ENCODE results near the gene PYGO2. TPM values are rescaled to one million over a fixed set of nuclear protein-coding genes. Genes with fewer than 3 reads are reported as not detected.

The PYGO2 gene
- total RNA-seq, 1 donor: 28.9 TPM

DNA sequence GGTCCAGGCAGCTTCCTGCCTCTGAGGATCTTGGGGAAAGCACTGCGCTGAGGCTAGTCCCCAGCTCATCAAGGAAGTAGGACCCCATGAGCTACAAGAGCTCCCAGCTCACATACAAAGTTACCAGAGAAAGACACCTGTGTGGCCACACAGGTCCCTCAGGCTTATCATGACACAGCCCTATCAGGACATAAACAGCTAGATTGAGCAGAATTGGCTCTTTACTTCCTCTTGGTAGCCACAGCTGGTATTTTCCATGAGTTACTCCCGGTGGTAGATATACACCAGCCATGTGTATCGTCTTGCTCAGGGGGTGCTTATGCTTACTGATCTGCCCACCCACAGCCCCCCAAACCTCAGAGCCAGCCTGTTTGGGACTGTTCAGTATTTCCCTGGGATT, 33.0 kb upstream of the PYGO2 start:
- no peak overlapping the region for H3K4me3 ChIP-seq (ENCODE audit: low read depth, low read length)
- DNase-seq (ENCODE audit: low read depth): no peak
- no peak for TF ChIP-seq CTCF (IDR thresholded peaks at IDR 0.05; ENCODE audit: insufficient read depth, low read depth, low read length)

- no peak for TF ChIP-seq CTCF (IDR thresholded peaks at IDR 0.05; ENCODE audit: insufficient read depth, low read depth, low read length)
- no peak for DNase-seq (ENCODE audit: low read depth)
- H3K4me3 ChIP-seq (ENCODE audit: low read depth, low read length): no peak overlapping the region
Observed at GRCh38 chr1:154994269-154994587, 32.6 kb upstream of the PYGO2 start.

DNA sequence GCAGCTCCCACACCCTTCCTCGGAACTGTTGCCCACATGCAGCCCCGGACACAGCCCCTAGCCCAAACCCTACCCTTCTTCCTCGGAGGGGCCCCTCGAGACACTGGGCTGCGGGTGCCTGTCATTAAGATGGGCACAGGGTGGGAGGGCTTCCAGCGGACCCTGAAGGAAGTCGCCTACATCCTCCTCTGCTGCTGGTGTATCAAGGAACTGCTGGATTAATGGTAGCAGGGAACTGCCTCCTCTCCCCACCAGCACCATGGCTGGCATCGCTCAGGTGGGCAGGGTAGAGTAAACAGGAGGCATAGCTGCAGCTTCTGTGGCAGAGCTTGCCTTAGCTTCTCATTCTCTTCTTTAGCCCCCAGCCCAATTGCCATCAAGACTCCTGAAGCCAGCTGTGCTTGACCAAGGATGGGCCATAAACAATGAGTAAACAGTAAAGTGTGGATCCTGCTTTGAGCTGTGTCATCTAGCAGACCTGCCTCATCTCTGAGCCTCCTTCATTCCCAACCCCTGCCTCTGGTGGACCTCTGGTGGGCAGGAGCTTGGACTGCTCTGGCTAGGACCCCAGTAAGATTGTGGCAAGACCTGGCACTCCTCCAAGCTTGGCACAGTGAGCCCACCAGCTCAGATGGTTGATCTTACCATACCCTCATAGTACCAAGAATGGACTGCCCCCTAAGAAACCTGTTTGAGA, 32.1 kb upstream of the PYGO2 start, which contains the start of gene LENEP:
LENEP (plus strand) TSS at position 15 of the 697 bp plus-strand sequence; CDS start at position 37, 22 bp downstream.
- no peak for TF ChIP-seq CTCF (IDR thresholded peaks at IDR 0.05; ENCODE audit: insufficient read depth, low read depth, low read length)
- H3K4me3 ChIP-seq (ENCODE audit: low read depth, low read length): no peak within 1 kb of the TSS
- no peak for DNase-seq (ENCODE audit: low read depth)

GRCh38 chr1:154992721-154993571, 31.4 kb upstream of the PYGO2 start:
- peak; percentile 35 for DNase-seq (ENCODE audit: low read depth)
- peak; percentile 22 for TF ChIP-seq CTCF (IDR thresholded peaks at IDR 0.05; ENCODE audit: insufficient read depth, low read depth, low read length)
- no peak overlapping the region for H3K4me3 ChIP-seq (ENCODE audit: low read depth, low read length)

DNA sequence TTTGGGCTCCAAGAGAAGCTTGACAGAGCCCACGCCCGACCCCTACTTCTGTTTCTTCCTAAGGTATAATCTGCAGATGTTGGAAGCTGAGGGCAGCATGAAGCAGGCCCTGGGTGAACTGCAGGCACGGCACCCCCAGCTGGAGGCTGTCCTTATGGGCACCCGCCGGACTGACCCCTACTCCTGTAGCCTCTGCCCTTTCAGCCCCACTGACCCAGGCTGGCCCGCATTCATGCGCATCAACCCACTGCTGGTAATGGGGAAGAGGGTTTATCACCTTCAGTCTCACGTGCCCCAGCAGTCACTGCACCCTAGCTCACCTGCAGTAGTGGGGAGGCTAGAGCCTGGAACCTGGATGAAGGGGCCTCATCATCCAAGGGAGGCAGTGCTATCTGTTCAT, 28.7 kb upstream of the PYGO2 start:
- no peak for DNase-seq (ENCODE audit: low read depth)
- no peak for TF ChIP-seq CTCF (IDR thresholded peaks at IDR 0.05; ENCODE audit: insufficient read depth, low read depth, low read length)
- H3K4me3 ChIP-seq (ENCODE audit: low read depth, low read length): no peak overlapping the region

- TF ChIP-seq CTCF (IDR thresholded peaks at IDR 0.05; ENCODE audit: insufficient read depth, low read depth, low read length): no peak
- no peak for DNase-seq (ENCODE audit: low read depth)
- no peak overlapping the region for H3K4me3 ChIP-seq (ENCODE audit: low read depth, low read length)
Observed at GRCh38 chr1:154989195-154989860, 27.7 kb upstream of the PYGO2 start.
